ENCODE measurements around the gene SMARCE1.

The SMARCE1 gene

DNA sequence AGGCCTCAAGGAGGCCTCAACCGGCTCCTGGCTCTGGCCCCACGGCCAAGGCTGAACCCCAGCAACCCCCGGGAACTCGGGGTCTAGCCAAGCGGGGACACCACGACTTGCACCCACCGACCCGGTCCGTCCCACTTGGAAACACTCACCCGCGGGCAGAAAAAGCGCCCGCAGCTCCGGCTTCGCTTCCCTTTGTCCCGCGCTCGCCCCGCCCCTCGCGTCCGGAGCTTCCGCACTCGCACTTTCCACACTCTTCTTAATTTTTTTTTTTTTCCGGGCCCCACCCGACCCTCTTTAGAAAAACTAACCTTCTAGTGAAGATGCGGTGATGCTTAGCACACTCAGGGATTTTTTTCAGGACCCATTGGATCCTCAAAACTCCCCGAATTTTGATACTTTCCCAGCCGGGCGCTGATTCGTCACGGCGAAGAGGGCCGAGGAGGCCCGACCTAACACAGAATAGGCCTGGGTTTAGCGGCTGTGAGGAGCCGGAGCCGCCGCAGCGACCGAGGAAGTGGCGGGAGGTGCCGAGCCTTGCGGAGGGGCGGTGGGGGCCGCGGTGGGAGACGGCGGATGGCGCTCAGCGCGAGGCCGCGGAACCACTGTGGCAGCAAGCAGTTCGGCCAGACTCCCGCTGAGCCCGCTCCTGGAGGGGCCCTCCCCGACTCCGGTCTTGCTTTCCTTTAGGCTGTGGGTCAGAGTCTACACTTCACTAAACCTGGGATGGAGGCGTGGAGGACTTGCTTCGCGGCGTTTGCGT lies at the start of gene SMARCE1:
SMARCE1 (minus strand) TSS at position 195 of the 760 bp plus-strand sequence. CDS start 2,016 bp downstream, outside the sequence.
- DNase-seq (ENCODE audit: low spot score), result peak; percentile 86

DNA sequence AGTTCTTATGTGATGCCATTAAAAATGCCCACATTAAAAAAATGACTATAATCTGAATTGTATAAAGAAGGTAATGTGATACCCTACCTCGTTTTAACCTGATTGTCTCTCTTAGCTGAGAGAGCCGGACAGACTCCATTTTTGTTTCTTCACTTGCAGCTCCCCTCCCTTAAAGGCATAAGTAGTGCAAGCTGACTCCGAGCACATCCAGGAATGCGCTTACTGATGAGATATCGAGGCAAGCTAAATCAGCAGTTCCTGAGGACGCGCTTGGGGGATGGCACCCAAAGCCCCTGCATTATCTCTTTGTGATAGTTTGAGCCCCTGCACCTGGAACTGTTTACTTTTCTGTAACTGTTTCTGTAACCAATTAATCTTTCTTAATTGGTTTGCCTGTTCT lies 49.7 kb upstream of the SMARCE1 start:
- DNase-seq (ENCODE audit: low spot score), result no peak

DNA sequence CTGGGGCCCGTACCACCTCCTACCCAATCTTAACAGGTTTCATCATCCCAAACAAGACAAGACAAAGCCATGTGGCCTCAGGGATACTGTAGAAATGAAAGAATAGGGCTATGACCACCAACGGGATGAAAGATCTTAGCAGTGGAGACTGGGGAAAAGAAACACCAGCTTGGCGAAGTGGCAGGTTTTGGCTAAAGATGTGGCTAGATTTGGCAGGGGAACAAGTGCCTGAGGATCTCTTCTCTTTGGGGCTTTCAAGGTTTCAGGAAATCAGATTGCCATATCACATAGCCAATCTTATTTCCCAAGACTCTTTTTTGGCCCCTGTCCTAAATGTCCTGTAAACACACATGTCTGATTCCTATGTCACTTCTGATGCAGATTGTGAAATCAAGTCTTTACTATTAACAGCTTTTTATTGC lies 49.0 kb upstream of the SMARCE1 start:
- DNase-seq (ENCODE audit: low spot score), result no peak

DNA sequence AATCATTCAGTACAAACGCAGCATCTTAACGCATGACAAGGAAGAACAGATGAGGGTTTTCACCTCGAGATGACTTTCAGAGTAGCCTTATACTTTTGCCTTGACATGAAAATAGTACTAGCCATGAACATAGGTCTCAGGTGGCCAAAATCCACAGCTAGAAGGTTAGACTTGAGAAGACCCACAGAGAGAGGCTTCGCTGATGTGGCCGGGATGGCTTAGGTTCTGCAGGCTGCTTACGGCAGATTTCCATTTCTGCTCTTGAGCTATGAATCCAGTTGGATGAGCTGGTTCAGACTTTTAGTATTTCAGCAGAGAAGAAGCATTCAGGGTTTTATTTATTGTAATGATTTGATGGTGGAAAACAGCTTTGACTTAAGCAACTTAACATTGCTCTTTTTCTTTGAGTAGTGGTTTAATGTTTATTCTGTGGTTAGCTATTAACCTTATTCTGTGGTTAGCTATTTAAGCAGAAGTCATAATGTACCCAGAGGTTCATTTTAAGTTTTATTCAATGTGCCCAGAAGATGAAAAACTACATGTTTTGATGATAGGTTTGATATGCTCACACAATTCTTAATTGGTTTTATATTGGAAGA lies 48.4 kb upstream of the SMARCE1 start:
- DNase-seq (ENCODE audit: low spot score), result no peak

DNA sequence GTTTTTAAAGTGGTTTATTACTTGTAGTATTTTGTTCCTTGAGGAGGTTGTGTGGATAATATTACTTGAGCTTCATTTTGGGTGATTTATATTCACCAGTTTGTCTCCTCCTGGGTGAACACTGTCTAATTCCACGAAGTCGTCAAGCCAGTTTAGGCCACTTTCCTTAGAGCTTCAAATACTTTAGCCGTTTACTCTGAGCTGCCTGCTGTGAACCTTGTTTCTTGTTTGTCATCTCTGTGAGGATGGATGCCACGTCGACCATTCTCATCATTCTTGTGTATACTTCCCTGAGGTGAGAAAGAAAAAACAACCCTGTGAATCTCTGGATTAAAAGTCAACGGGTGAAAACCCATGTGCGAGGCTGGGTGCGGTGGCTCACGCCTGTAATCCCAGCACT lies 47.0 kb upstream of the SMARCE1 start:
- DNase-seq (ENCODE audit: low spot score), result no peak

DNA sequence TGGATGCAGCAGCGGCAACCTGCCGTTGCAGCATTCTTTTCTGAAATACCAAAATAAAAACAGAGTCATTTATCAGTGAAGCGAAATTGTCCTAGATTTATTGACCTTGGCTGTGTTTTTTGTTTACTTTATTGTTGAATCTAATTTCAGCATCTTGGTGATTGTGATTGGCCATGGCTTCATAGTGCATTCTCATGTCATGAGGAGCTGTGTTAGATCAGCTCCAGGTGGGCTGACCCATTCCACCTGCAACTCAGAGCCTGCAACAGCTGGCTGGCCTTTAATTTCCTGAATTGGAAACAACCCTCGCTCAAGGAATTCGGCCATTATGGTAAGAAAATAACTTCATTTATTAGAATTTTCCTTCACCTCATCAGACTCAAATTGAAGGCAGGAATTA lies 39.5 kb upstream of the SMARCE1 start:
- DNase-seq (ENCODE audit: low spot score), result no peak

DNA sequence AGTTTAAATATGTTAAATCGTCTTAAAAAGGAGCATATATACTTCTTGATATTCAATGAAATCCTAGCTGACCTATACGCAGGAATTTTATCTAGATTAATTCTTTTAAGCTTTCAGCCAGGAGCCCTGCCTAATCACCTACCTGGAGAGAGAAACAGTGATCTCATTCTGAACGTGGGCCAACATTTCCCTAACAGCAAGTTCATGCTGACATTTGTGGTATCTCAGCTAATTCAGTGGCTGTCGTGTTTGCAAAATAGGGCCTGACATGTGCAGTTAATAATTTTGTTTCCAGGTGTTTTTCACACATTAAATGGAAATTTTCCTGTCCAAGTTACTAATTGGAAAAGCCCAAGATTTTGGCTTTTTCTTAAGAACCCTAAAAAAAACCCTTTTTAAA lies 38.6 kb upstream of the SMARCE1 start:
- DNase-seq (ENCODE audit: low spot score), result no peak

DNA sequence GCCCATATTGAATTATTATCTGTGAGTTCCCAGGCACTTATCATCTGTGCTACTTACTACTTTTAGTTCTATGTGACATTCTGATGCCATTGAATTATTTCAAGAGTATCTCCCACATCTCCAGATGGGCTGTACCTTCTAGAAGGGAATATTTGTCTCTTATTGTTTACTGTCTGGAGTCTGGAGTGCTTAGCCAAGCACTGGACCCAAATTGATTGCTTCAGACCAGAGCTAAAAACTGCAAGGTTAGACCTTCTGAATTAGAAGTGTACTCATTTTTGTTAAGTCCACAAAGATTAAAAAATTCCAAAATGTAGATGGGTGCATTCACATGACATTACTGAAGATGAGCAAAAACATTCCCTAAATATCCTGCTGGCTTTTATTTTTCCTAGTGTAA lies 33.4 kb upstream of the SMARCE1 start:
- no peak for DNase-seq (ENCODE audit: low spot score)

DNA sequence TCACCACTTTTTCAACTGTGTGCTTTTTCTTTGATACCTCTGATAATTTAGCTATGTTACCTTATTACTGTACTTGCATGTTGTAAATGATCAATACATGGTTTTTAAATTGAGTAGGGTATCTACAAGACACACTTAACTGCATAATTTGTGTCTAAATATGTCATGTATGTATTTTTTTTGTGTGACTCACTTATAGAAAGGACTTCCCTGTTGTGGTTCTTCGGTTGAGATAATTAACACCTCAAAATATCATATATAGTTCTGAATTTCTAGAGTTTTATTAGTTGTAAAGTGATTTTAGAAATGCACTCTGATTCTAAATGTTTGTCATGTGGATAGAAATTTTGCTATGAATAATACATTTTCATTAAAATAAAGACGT lies 31.9 kb upstream of the SMARCE1 start:
- DNase-seq (ENCODE audit: low spot score), result no peak

DNA sequence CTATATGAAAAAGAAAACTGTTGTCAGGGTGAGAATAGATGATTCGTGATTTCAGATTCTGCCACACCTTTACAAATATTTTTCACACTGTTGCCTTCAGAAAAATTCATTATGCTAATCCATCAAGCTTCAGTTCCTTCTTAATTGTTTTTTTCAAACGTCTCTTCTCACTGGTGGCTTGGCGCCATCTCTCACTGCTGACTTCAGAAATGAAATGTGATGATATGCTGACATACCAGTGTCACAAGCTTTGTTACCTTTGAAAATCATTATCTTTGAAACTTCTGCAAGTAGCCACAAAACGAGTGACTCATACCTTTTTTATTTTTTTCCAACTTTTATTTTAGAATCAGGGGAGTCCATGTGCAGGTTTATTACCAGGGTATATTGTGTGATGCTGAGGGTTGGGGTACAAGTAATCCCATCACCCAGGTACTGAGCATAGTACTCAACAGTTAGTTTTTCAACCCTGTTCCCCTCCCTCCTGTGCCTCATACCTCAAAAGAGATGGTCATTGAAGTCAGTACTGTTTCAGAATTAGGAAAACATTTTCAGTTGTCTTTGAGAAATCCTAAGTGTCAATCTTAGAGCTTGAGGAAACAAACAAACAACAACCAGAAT lies 31.4 kb upstream of the SMARCE1 start:
- no peak for DNase-seq (ENCODE audit: low spot score)

DNA sequence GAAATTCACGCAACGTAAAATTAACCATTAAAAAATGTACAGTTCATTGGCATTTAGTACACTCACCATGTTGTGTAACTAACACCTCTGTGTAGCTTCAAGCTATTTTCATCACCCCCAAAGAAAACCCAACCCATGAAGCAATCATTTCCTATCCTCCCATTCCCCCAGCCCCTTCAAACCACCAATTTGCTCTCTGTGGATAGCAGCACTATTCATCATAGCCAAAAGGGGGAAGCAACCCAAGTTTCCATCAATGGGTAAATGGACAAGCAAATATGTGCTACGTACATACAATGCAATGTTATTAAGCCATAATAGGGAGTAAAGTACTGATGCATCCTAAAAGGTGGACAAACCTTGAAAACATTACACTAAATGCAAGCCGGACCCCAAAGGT lies 28.3 kb upstream of the SMARCE1 start:
- DNase-seq (ENCODE audit: low spot score), result no peak

DNA sequence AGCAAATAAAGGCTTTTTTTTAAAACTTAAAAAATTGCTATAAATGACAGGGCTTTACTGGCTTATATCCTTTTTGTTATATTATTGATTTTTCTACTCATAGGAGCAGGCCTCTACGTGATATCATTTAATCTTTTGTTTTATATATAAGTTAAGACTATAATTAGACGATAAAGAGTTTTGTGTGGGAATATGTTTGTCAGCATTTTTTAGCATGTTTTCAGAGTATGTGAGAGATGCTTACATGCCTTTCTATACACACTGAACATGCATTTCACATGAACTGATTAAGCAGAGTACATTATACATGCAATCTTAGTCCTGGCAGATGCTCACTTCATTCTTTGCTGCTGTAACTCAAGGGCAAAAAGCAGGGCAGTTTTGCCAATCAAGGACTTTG lies 25.0 kb upstream of the SMARCE1 start:
- DNase-seq (ENCODE audit: low spot score), result no peak

DNA sequence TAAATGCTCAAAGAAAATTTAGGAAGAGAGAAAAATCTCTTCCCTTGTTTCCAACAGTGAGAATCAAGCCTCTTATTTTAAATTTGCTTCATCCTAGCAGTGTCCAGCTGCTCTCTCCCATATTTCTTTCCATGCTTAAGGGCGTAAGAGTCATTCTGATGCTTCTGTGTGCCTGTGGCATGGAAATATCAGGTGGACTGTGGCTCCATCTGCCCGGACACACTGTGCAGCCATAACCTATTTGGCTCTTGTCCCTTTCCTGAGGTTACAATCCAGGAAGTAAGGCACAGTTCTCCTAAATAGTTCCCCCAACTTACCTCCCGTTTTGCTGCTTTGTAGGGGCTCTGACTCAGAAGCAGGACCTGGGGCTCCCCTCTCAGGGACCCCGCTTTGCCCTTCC lies 23.7 kb upstream of the SMARCE1 start:
- DNase-seq (ENCODE audit: low spot score), result no peak

DNA sequence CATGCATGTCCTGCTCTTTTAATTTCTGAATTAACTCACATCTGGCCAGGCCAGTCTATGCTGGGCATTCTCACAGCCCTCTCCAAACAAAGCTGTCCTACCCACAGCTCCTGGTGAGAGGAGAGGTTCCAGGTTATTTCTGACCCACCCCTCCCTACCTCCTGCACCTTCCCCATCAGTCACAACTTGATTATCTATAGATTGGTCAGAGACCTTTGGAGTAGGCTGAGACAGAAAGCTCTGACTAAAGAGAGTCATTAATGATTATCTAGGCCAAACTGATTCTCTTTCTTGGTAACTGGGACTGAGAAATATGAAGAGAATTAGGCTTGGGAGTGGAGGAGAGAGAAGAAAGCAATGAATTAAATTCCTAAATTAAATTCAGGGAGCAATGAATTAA lies 18.7 kb upstream of the SMARCE1 start:
- DNase-seq (ENCODE audit: low spot score), result no peak

DNA sequence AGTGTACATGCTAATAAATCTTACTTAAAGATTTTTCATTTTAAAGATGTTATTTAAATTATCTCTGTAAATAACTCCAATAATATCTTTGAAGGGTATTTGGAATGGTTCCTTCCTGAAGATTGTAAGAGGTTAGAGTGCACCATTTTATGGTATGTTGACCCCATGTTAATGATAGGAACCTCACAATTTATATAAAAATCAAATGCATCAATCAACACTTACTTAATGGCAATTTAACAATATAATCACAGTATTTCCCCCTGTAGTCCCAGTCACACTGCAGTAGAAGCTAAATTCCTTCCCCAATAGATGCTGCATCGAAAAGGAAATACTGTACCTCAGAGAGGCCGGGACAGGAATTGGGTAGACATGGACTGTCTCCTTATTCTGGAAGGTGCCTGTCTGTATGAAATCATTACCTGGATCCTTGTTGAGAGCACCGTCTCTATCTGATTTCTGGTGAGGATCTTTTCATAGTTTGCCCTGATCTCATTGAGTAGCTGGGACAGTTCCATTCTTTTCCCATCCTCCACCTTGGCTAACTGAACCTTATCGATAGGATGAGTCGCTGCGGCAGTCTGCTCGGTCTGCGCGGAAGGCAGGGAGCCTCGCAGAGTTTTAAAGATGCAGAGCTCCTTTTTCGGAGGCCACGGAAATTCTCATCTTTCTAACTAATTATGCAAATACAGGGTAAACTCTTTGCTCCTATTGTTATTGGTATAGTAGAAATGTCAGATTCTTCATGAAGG lies 17.1 kb upstream of the SMARCE1 start, which contains the start of gene KRT222:
KRT222 (minus strand) TSS at position 596 of the 752 bp plus-strand sequence; CDS start at position 518, 78 bp downstream.
- DNase-seq (ENCODE audit: low spot score), result no peak

DNA sequence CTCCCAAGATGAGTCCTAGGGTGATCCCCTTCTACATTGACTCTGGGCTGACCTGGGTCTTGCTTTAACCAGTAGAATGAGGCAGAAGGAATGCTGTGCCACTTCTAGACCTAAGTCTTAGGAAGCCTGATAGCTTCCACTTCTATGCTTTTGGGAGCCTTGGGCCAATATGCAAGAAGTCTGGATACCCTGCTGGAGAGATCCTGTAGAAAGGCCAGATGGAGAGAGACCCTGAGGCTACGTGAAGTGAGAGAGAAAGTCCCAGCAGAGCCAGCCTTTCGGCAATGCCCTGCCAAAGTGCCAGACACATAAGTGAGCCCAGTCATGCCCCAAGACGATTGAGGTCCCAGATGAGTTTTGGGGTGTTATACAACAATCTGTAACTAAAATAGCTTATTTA lies 15.6 kb upstream of the SMARCE1 start:
- no peak for DNase-seq (ENCODE audit: low spot score)

DNA sequence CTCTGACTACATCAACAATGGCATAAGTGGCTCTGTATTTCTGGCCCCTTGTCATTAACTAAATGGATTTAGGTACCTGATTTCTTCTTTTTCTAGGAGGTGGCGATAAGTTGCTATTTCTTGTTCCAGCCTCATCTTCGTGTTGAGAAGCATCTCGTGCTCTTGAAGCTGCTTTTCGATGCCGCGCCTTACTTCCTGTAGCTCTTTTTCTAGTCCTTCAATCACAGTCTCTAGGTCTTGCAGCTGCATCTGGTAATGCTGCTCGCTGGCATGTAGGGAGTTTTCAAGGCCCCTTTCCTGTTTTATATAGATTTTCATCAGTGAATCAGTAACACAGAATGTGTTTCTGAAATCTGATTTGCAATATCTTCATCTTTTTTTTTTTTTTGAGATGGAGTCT lies 12.3 kb upstream of the SMARCE1 start:
- DNase-seq (ENCODE audit: low spot score), result no peak

DNA sequence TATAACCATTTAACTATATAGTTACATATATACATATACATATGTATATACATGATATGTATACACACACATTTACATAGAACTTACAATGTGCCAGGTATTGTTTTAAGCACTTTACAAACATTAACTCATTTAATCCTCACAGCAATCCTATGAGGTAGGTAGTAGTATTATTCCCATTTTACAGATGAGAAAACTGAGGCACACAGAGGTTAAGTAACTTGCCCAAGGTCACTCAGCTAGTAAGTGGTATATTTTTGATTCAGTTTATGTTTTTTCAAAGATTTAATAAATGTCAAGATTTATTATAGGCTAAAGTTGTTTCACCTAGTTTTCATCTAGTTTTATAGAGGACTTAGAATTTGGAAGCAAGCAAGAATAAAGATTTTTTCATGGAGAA lies 10.8 kb upstream of the SMARCE1 start:
- DNase-seq (ENCODE audit: low spot score), result no peak

DNA sequence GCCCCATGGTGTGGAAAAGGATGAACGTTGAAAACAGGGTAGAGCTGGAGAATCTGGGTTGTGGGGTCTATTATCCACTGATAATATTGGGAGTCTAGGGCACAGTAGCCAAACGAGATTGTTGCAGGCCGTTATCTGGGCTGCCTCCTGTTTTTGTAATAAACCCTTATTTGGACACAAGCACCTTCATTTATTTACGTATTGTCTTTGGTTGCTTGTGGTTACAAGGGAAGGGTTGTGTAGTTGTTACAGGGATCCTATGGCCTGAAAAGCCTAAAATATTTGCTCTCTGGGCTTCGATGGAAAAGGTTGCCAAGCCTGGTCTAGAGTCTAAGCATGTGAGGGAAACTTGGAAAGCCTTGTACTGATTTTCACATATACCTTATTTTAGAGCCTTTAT lies 4.3 kb upstream of the SMARCE1 start:
- DNase-seq (ENCODE audit: low spot score), result no peak

DNA sequence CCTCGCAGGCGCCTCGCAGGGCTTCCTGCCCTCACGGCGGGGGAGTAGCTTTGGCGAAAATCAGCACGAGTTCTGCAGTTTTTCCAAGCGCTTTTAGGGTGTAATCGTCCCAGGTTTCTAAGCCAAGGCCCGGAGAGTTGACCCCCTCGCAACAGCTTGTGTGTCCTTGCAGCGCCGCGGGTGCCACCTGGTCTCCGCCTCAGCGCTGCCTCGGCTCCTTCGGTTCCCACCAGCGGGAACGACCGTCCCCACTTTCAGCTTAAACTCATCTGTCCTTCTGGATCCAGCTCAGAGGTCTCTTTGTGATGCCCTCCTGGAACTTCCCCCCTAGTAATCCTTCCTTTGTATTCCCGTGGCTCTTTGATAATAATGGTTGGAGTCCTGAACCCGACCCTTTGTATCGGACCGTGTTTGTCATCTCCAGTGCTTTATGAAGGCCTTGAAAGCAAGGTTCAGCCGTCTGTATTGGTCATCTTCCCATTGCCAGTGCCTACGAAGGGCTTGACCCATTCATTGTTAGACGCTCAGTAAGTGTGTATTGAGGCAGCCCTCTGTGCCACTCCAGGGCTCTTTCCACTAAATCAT lies 858 bp upstream of the SMARCE1 start:
- peak; percentile 47 for DNase-seq (ENCODE audit: low spot score)

DNA sequence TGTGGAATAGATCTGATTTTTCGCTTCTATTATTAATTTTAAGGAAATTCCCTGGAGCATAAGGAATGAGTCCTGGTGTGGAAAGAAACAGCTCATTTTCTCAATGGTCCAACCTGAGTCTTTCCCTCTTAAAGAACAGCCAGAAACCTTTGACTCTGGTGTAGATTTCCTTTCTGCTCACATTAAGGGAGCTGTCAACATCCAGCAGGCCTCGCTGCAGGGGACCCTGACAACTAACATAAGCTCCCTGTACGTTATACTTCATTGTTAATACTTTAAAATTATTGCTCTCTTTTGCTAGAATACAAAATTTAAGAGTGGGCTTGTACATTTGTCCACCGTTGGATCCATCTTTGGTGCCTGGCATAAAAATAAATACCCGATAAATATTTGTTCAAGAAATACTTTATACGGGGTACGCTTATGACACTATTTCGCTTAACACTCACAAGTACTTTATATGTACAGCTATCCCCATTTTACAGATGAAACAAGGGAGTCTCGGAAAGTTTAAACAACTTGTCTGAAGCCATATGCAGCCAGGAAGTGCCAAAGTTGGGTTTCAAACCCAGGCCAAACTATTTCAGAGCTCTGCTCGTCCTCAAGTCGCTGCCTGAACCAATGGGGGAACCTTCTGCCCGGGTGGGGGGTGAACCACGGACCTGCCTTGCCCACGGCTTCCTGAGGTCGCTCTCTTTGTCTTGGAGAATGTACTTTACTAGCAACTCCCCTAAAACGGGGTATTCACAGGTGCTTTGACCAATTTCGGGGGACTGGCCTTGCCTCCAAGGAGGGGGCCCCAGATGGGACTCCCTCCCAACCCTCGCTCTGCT lies 611 bp downstream of the SMARCE1 start:
- DNase-seq (ENCODE audit: low spot score), result peak; percentile 61

Data from iPS-NIHi11 (cell line).